OCI-LY1 (cell line): ENCODE data around the gene RAB3C.
"Not testable (repeated sequence)": the region's sequence is repeated elsewhere in the genome, so short reads cannot be mapped to it uniquely, and the experiment has no call there.

Experiments
- H2AFZ ChIP-seq: fragments of 200-600 bp; sonication (generic), shearing (Covaris generic); 2 replicates; pipeline ENCODE4 v1.6.0; 2014; ENCODE audit warnings: antibody characterized with exemption, mild to moderate bottlenecking, low read length
- H3F3A ChIP-seq: fragments of 200-600 bp; sonication (generic), shearing (Covaris generic); 2 replicates; pipeline ENCODE4 v1.6.0; 2014; ENCODE audit warnings: mild to moderate bottlenecking, antibody characterized with exemption, low read length, moderate library complexity; ENCODE audit not compliant: insufficient read depth
- H3K27ac ChIP-seq: fragments of 200-600 bp; sonication (generic); 2 replicates; pipeline ENCODE4 v1.5.1; 2014; ENCODE audit warnings: low read length, mixed run types, mild to moderate bottlenecking, low read depth; ENCODE audit not compliant: poor library complexity, severe bottlenecking
- H3K27me3 ChIP-seq: fragments of 200-600 bp; sonication (generic); 2 replicates; pipeline ENCODE4 v1.6.0; 2014; ENCODE audit warnings: antibody characterized with exemption, mild to moderate bottlenecking, low read length, moderate library complexity; ENCODE audit not compliant: insufficient read depth
- H3K36me3 ChIP-seq: fragments of 200-600 bp; sonication (generic); 2 replicates; pipeline ENCODE4 v1.6.1; 2014; ENCODE audit warnings: mild to moderate bottlenecking, antibody characterized with exemption, low read length, moderate library complexity, mixed read lengths; ENCODE audit not compliant: insufficient read depth
- H3K4me1 ChIP-seq: fragments of 200-600 bp; sonication (generic); 2 replicates; pipeline ENCODE4 v1.5.1; 2014; ENCODE audit warnings: mild to moderate bottlenecking, low read length, moderate library complexity; ENCODE audit not compliant: insufficient read depth, severe bottlenecking
- H3K4me2 ChIP-seq: fragments of 200-600 bp; sonication (generic), shearing (Covaris generic); 2 replicates; pipeline ENCODE4 v1.6.1; 2014; ENCODE audit warnings: low read length
- H3K4me3 ChIP-seq: fragments of 200-600 bp; sonication (generic); 2 replicates; pipeline ENCODE4 v1.5.1; 2014; ENCODE audit warnings: low read length, low read depth, mild to moderate bottlenecking, mixed read lengths; ENCODE audit not compliant: poor library complexity, severe bottlenecking
- H3K79me2 ChIP-seq: fragments of 200-600 bp; shearing (Covaris generic); 2 replicates; pipeline ENCODE4 v1.6.1; 2016; ENCODE audit warnings: mixed run types, low read length, mixed read lengths; ENCODE audit not compliant: insufficient read depth
- H3K9ac ChIP-seq: fragments of 200-600 bp; sonication (generic), shearing (Covaris generic); 2 replicates; pipeline ENCODE4 v1.6.1; 2014; ENCODE audit warnings: mild to moderate bottlenecking, low read length, mixed read lengths
- H3K9me2 ChIP-seq: fragments of 200-600 bp; sonication (generic), shearing (Covaris generic); 2 replicates; pipeline ENCODE4 v1.6.1; 2014; ENCODE audit warnings: low read depth, mild to moderate bottlenecking, low read length, mixed read lengths
- H3K9me3 ChIP-seq: fragments of 200-600 bp; shearing (Covaris generic); 2 replicates; pipeline ENCODE4 v1.6.1; 2014; ENCODE audit warnings: low read length, mixed read lengths
- H4K20me1 ChIP-seq: fragments of 200-600 bp; sonication (generic), shearing (Covaris generic); 2 replicates; pipeline ENCODE4 v1.6.0; 2016; ENCODE audit warnings: mild to moderate bottlenecking, low read length; ENCODE audit not compliant: insufficient read depth
- CTCF ChIP-seq: fragments of 200-600 bp; sonication (generic), shearing (Covaris generic); IDR thresholded peaks from 2 replicates; pipeline ENCODE4 v1.5.1; 2017; ENCODE audit warnings: mild to moderate bottlenecking, antibody characterized with exemption, low read length, moderate library complexity, mixed read lengths
- EZH2 ChIP-seq: fragments of 200-600 bp; sonication (generic), shearing (Covaris generic); IDR thresholded peaks from 2 replicates; pipeline ENCODE4 v1.8.0; 2017; ENCODE audit warnings: borderline replicate concordance, mixed run types, mild to moderate bottlenecking, antibody characterized with exemption, low read length, moderate library complexity, mixed read lengths

RAB3C gene

GRCh38 chr5:58708456-58708855 is 125.6 kb downstream of the RAB3C start:
- Histone ChIP-seq H3K27ac (no peak overlapping the region), H3K36me3 (no peaks in the 10 kb centered on the region), H2AFZ (no peak overlapping the region), H3K9me3 (no peaks in the 10 kb centered on the region), H3K9ac (no peak overlapping the region), H3K4me3 (no peak overlapping the region), H3K79me2 (no peaks in the 10 kb centered on the region), H4K20me1 (no peaks in the 10 kb centered on the region), H3F3A (no peaks in the 10 kb centered on the region), H3K9me2 (no peaks in the 10 kb centered on the region), H3K4me2 (no peak overlapping the region), H3K27me3 (no peaks in the 10 kb centered on the region), H3K4me1 (no peaks in the 10 kb centered on the region)
- TF ChIP-seq CTCF (no peak), EZH2 (no peak)

DNA sequence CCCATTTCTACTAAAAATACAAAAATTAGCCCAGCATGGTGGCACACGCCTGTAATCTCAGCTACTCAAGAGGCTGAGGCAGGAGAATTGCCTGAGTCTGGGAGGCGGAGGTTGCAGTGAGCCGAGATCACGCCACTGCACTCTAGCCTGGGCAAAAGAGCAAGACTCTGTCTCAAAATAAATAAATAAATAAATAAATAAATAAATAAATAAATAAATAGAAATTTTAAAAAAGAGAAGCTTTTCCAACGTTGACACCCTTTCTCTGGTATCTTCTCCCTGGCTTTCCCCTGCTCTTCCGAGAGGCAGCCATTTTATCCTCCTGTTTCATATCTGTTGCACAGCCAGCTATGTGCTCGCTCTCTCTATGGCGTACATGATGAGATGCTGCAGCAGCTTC is 127.5 kb downstream of the RAB3C start:
- not testable (repeated sequence) for H3K9ac ChIP-seq, H3K27me3 ChIP-seq, H2AFZ ChIP-seq, H3F3A ChIP-seq, H3K4me3 ChIP-seq, H3K79me2 ChIP-seq, H3K27ac ChIP-seq, H3K4me1 ChIP-seq, H4K20me1 ChIP-seq, H3K36me3 ChIP-seq, H3K9me3 ChIP-seq, H3K9me2 ChIP-seq, H3K4me2 ChIP-seq

- Histone ChIP-seq H3K9me2 (no peaks in the 10 kb centered on the region), H3K27me3 (no peaks in the 10 kb centered on the region)
These were observed 128.0 kb downstream of the RAB3C start for GRCh38 chr5:58710871-58711270.

More at GRCh38 chr5:58710871-58711270, 128.0 kb downstream of the RAB3C start:
- no peak for TF ChIP-seq EZH2
- TF ChIP-seq CTCF = no peak
- no peaks in the 10 kb centered on the region for H3K9me3 ChIP-seq
- H3F3A ChIP-seq = no peaks in the 10 kb centered on the region
- no peak overlapping the region for H3K4me2 ChIP-seq
- no peaks in the 10 kb centered on the region for H3K79me2 ChIP-seq
- no peak overlapping the region for H3K4me3 ChIP-seq
- no peaks in the 10 kb centered on the region for H3K4me1 ChIP-seq
- no peak overlapping the region for H2AFZ ChIP-seq
- H3K27ac ChIP-seq = no peak overlapping the region
- no peaks in the 10 kb centered on the region for H4K20me1 ChIP-seq
- no peaks in the 10 kb centered on the region for H3K36me3 ChIP-seq
- no peak overlapping the region for H3K9ac ChIP-seq
